Trophoblast cell (in vitro differentiated cells and primary cell): ENCODE measurements around the gene HMGCL.

Experiments used
- DNase-seq, 2 donors: peaks; one replicate each; pipeline ENCODE4 v3.0.0-alpha.2; 2016
- H2AFZ ChIP-seq: 2 replicates; pipeline ENCODE4 v1.6.1; 2013; ENCODE audit warnings: low read length, moderate library complexity, mild to moderate bottlenecking; ENCODE audit not compliant: insufficient read depth, poor library complexity
- H2AK5ac ChIP-seq: 2 replicates; pipeline ENCODE4 v1.6.1; 2013; ENCODE audit warnings: mild to moderate bottlenecking, low read length
- H2BK120ac ChIP-seq: 2 replicates; pipeline ENCODE4 v1.6.1; 2013; ENCODE audit warnings: low read length, mild to moderate bottlenecking, moderate library complexity; ENCODE audit not compliant: insufficient read depth, poor library complexity
- H2BK12ac ChIP-seq: 2 replicates; pipeline ENCODE4 v1.6.1; 2013; ENCODE audit warnings: mild to moderate bottlenecking, low read length, moderate library complexity
- H2BK5ac ChIP-seq: 2 replicates; pipeline ENCODE4 v1.6.1; 2013; ENCODE audit warnings: low read length, low read depth, moderate library complexity, mild to moderate bottlenecking; ENCODE audit not compliant: poor library complexity
- H3K14ac ChIP-seq: 2 replicates; pipeline ENCODE4 v1.6.1; 2013; ENCODE audit warnings: mild to moderate bottlenecking, low read length
- H3K18ac ChIP-seq: 2 replicates; pipeline ENCODE4 v1.6.1; 2013; ENCODE audit warnings: mild to moderate bottlenecking, low read length
- H3K23ac ChIP-seq: 2 replicates; pipeline ENCODE4 v1.6.1; 2013; ENCODE audit warnings: low read length
- H3K27ac ChIP-seq: 2 replicates; pipeline ENCODE4 v1.5.1; 2013; ENCODE audit warnings: low read depth, mild to moderate bottlenecking, inconsistent platforms, low read length, moderate library complexity
- H3K27me3 ChIP-seq: 2 replicates; pipeline ENCODE4 v1.6.1; 2013; ENCODE audit warnings: inconsistent platforms, mild to moderate bottlenecking, low read length, moderate library complexity; ENCODE audit not compliant: insufficient read depth
- H3K36me3 ChIP-seq, 2 experiments: 1 replicate in 1 of 2; 2 replicates in 1 of 2; pipeline ENCODE4 v1.6.1; 2013; ENCODE audit warnings: low read length in 2 of 2, mild to moderate bottlenecking in 2 of 2, moderate library complexity in 1 of 2; ENCODE audit not compliant: insufficient read depth in 2 of 2, control insufficient read depth in 1 of 2
- H3K4ac ChIP-seq: 2 replicates; pipeline ENCODE4 v1.6.1; 2013; ENCODE audit warnings: low read depth, mild to moderate bottlenecking, low read length, moderate library complexity
- H3K4me1 ChIP-seq, 2 experiments: 1 replicate in 1 of 2; 2 replicates in 1 of 2; pipeline ENCODE4 v1.6.1; 2013; ENCODE audit warnings: low read length in 2 of 2, mild to moderate bottlenecking in 2 of 2, moderate library complexity in 1 of 2; ENCODE audit not compliant: insufficient read depth in 2 of 2, control insufficient read depth in 1 of 2
- H3K4me2 ChIP-seq: 2 replicates; pipeline ENCODE4 v1.6.1; 2013; ENCODE audit warnings: inconsistent platforms, mild to moderate bottlenecking, low read length, moderate library complexity
- H3K4me3 ChIP-seq: 2 replicates; pipeline ENCODE4 v1.5.1; 2013; ENCODE audit warnings: mild to moderate bottlenecking, low read depth, low read length, inconsistent platforms
- H3K79me1 ChIP-seq: one replicate; pipeline ENCODE4 v1.6.1; 2013; ENCODE audit warnings: low read length
- H3K79me2 ChIP-seq: 2 replicates; pipeline ENCODE4 v1.6.1; 2013; ENCODE audit warnings: low read length, mild to moderate bottlenecking; ENCODE audit not compliant: control insufficient read depth, insufficient read depth, poor library complexity
- H3K9ac ChIP-seq: 2 replicates; pipeline ENCODE4 v1.6.1; 2013; ENCODE audit warnings: mild to moderate bottlenecking, low read length
- H3K9me3 ChIP-seq: 2 replicates; pipeline ENCODE4 v1.6.1; 2013; ENCODE audit warnings: low read depth, mild to moderate bottlenecking, control low read depth, inconsistent platforms, low read length; ENCODE audit not compliant: insufficient read depth
- H4K12ac ChIP-seq: 2 replicates; pipeline ENCODE4 v1.6.1; 2013; ENCODE audit warnings: low read depth, mild to moderate bottlenecking, low read length, moderate library complexity
- H4K8ac ChIP-seq: 2 replicates; pipeline ENCODE4 v1.6.1; 2013; ENCODE audit warnings: low read depth, mild to moderate bottlenecking, low read length, moderate library complexity
- H4K91ac ChIP-seq: one replicate; pipeline ENCODE4 v1.6.1; 2013; ENCODE audit warnings: low read depth, mild to moderate bottlenecking, low read length, moderate library complexity
- WGBS: extraction: QIAGEN DNeasy Blood & Tissue Kit; methylation state at CpG from one replicate; pipeline ENCODE4 v1.1.7; 2013; ENCODE audit warnings: missing lambda C conversion rate; ENCODE audit not compliant: insufficient read length, insufficient coverage; ENCODE audit errors: extremely low coverage; 5-methylcytosine and 5-hydroxymethylcytosine counted together

Gene HMGCL

GRCh38 chr1:23814016-23814415 lies 11.2 kb downstream of the HMGCL start:
- no CpG with 5 or more reads among the region's 4 CpGs for WGBS
- H3K14ac ChIP-seq: no peak overlapping the region
- H2BK120ac ChIP-seq: no peak overlapping the region
- H2AFZ ChIP-seq: no peak overlapping the region
- no peak overlapping the region for H3K9ac ChIP-seq
- H4K91ac ChIP-seq: no peak overlapping the region
- no peak overlapping the region for H4K8ac ChIP-seq
- no peak overlapping the region for H2BK12ac ChIP-seq
- DNase-seq: peak in 1 of 2 donors; percentile 36
- H3K4me1 ChIP-seq: no peaks in the 10 kb centered on the region
- H4K12ac ChIP-seq: no peak overlapping the region
- H3K79me1 ChIP-seq: no peaks in the 10 kb centered on the region
- H3K4me2 ChIP-seq: no peak overlapping the region
- H3K4ac ChIP-seq: no peak overlapping the region
- H3K9me3 ChIP-seq: no peaks in the 10 kb centered on the region
- H3K79me2 ChIP-seq: no peaks in the 10 kb centered on the region
- H3K4me3 ChIP-seq: no peak overlapping the region
- H3K27me3 ChIP-seq: no peaks in the 10 kb centered on the region
- no peak overlapping the region for H2AK5ac ChIP-seq
- H3K36me3 ChIP-seq: peaks cover 15 to 20% of the 10 kb centered on the region in 2 experiments
- H2BK5ac ChIP-seq: no peak overlapping the region
- no peak overlapping the region for H3K27ac ChIP-seq
- no peak overlapping the region for H3K18ac ChIP-seq
- no peak overlapping the region for H3K23ac ChIP-seq

GRCh38 chr1:23810818-23811540 lies 14.2 kb downstream of the HMGCL start:
- no peak overlapping the region for H2BK5ac ChIP-seq
- H3K9ac ChIP-seq: no peak overlapping the region
- H3K4me3 ChIP-seq: no peak overlapping the region
- no peak overlapping the region for H3K4ac ChIP-seq
- H4K91ac ChIP-seq: no peak overlapping the region
- no peak overlapping the region for H3K4me2 ChIP-seq
- H4K12ac ChIP-seq: no peak overlapping the region
- H3K4me1 ChIP-seq: no peaks in the 10 kb centered on the region
- H3K27me3 ChIP-seq: no peaks in the 10 kb centered on the region
- no CpG with 5 or more reads among the region's 3 CpGs for WGBS
- H3K79me1 ChIP-seq: no peaks in the 10 kb centered on the region
- no peak overlapping the region for H2BK120ac ChIP-seq
- H3K14ac ChIP-seq: no peak overlapping the region
- no peak overlapping the region for H3K23ac ChIP-seq
- H4K8ac ChIP-seq: no peak overlapping the region
- peak in 1 of 2 donors; percentile 51 for DNase-seq
- H3K18ac ChIP-seq: no peak overlapping the region
- H3K79me2 ChIP-seq: no peaks in the 10 kb centered on the region
- no peak overlapping the region for H2AK5ac ChIP-seq
- H3K27ac ChIP-seq: no peak overlapping the region
- H2BK12ac ChIP-seq: no peak overlapping the region
- no peak overlapping the region for H2AFZ ChIP-seq
- H3K36me3 ChIP-seq: peaks cover 15 to 17% of the 10 kb centered on the region in 2 experiments
- peaks cover 3% of the 10 kb centered on the region for H3K9me3 ChIP-seq

GRCh38 chr1:23809751-23810171 lies 15.5 kb downstream of the HMGCL start:
- Histone ChIP-seq H4K8ac (no peak overlapping the region), H3K4me1 (no peaks in the 10 kb centered on the region), H2AK5ac (no peak overlapping the region), H3K4me2 (no peak overlapping the region), H2AFZ (no peak overlapping the region), H3K79me1 (no peaks in the 10 kb centered on the region), H2BK12ac (no peak overlapping the region), H3K9me3 (peaks cover 3% of the 10 kb centered on the region), H4K12ac (no peak overlapping the region), H3K18ac (no peak overlapping the region), H3K23ac (no peak overlapping the region), H2BK120ac (no peak overlapping the region), H3K27me3 (no peaks in the 10 kb centered on the region), H3K14ac (no peak overlapping the region), H3K4me3 (no peak overlapping the region), H2BK5ac (no peak overlapping the region), H3K27ac (no peak overlapping the region), H3K4ac (no peak overlapping the region), H4K91ac (no peak overlapping the region), H3K9ac (no peak overlapping the region), H3K79me2 (no peaks in the 10 kb centered on the region), H3K36me3 (peaks cover 12 to 15% of the 10 kb centered on the region in 2 experiments)
- WGBS: no CpG with 5 or more reads among the region's 6 CpGs
- peak; percentile 54 to 73 for DNase-seq

GRCh38 chr1:23807453-23807852 lies 17.8 kb downstream of the HMGCL start:
- Histone ChIP-seq H2AK5ac (no peak overlapping the region), H3K79me2 (no peaks in the 10 kb centered on the region), H3K27ac (no peak overlapping the region), H3K27me3 (no peaks in the 10 kb centered on the region), H3K4me1 (no peaks in the 10 kb centered on the region), H3K79me1 (no peaks in the 10 kb centered on the region), H3K23ac (no peak overlapping the region), H4K12ac (no peak overlapping the region), H3K4me2 (no peak overlapping the region), H3K18ac (no peak overlapping the region), H3K9me3 (peaks cover 3% of the 10 kb centered on the region), H3K4me3 (no peak overlapping the region), H4K8ac (no peak overlapping the region), H2BK5ac (no peak overlapping the region), H4K91ac (no peak overlapping the region), H3K9ac (no peak overlapping the region), H3K14ac (no peak overlapping the region), H3K36me3 (peaks cover 10 to 15% of the 10 kb centered on the region in 2 experiments), H2BK120ac (no peak overlapping the region), H2AFZ (no peak overlapping the region), H3K4ac (no peak overlapping the region), H2BK12ac (no peak overlapping the region)
- no CpG with 5 or more reads among the region's 3 CpGs for WGBS
- DNase-seq: no peak
